ENCODE measurements around the gene ADAT3. TPM values are rescaled to one million over a fixed set of nuclear protein-coding genes. Genes with fewer than 3 reads are reported as not detected.

The ADAT3 gene
- total RNA-seq, 6 donors from 2014 or later = 6.1 to 25.1 (median 12.0) TPM

DNA sequence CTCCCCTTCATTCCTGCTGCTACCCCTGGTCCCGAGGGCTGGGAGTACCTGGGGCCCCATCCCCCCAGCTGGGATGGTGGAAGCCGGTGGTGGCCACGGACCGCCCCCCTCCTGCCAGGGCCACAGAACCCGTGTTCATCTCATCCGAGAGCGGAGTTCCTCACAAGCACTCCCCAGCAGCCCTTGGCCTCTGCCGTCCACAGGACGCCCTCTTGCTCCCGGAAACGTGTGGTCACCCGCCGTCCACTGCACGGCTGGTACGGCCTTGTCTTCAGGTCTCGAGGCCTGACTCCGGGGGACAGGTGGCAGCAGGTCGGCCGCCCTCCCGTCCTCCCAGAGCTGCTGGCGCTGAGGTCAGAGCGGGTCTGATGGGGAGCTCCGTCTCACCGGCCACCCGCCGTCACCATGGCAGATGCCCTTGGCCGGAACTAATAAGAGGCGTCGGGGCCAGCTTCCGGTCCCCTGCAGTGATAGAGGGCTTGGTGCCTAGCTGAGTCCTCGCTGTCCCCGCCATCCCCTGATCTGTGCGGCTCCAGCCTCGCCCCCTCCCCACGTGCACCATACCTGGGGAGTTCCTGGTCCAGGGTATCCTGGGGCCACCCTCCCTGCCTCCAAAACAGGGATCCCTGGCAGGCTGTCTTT is 19.2 kb downstream of the ADAT3 start:
- TF ChIP-seq EP300 (IDR thresholded peaks at IDR 0.05) (no peak), POLR2AphosphoS5 (IDR thresholded peaks at IDR 0.05) (no peak), POLR2A (IDR thresholded peaks at IDR 0.05) (no peak)
- TF ChIP-seq, protein P1, sequence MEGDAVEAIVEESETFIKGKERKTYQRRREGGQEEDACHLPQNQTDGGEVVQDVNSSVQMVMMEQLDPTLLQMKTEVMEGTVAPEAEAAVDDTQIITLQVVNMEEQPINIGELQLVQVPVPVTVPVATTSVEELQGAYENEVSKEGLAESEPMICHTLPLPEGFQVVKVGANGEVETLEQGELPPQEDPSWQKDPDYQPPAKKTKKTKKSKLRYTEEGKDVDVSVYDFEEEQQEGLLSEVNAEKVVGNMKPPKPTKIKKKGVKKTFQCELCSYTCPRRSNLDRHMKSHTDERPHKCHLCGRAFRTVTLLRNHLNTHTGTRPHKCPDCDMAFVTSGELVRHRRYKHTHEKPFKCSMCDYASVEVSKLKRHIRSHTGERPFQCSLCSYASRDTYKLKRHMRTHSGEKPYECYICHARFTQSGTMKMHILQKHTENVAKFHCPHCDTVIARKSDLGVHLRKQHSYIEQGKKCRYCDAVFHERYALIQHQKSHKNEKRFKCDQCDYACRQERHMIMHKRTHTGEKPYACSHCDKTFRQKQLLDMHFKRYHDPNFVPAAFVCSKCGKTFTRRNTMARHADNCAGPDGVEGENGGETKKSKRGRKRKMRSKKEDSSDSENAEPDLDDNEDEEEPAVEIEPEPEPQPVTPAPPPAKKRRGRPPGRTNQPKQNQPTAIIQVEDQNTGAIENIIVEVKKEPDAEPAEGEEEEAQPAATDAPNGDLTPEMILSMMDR (IDR thresholded peaks at IDR 0.05) = no peak
- Histone ChIP-seq H3K27me3 (no peaks in the 10 kb centered on the region), H3K36me3 (peaks cover 9 to 59% (median 46%) of the 10 kb centered on the region in 4 donors), H3K4me3 (no peak overlapping the region), H3K27ac (no peak overlapping the region), H3K4me1 (peaks cover 0 to 7% (median 6%) of the 10 kb centered on the region in 4 donors), H3K9me3 (no peaks in the 10 kb centered on the region)
- ATAC-seq (ENCODE audit: low FRiP score in 2 of 2) (no peak), DNase-seq (peak in 1 of 2 donors; percentile 70)
- WGBS, 2 donors = 96% methylated on average over 35 of the region's 35 CpGs; no CpG with 5 or more reads in 1 of the 2 donors

DNA sequence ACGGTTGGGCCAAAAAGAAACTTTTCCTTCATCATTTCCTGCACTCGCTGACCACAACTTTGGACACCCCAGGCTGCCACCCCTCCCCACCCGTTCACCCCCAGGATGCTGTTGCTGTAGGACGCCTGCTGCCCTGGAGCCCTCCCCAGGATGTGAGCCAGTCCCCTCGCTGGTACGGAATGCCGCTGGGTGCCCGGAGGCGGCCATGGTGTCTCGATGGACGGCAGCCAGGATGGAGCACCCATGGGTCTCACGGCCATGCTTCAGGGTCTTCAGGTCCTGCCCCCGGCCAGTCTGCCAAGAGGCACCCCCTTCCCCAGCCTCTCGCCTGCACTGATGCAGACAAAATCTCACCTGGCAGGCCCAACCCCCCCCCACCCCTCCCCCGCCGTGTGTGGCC is 20.3 kb downstream of the ADAT3 start:
- no peaks in the 10 kb centered on the region for H3K9me3 ChIP-seq
- no peak for TF ChIP-seq EP300 (IDR thresholded peaks at IDR 0.05)
- no peak for TF ChIP-seq POLR2A (IDR thresholded peaks at IDR 0.05)
- no peak for TF ChIP-seq POLR2AphosphoS5 (IDR thresholded peaks at IDR 0.05)
- TF ChIP-seq, protein P1 (IDR thresholded peaks at IDR 0.05) = no peak
- WGBS, 2 donors = 86% methylated on average over 9 to 16 of the region's 16 CpGs
- no peaks in the 10 kb centered on the region for H3K27me3 ChIP-seq
- DNase-seq (peak in 1 of 2 donors; percentile 71), ATAC-seq (ENCODE audit: low FRiP score in 2 of 2) (no peak)
- H3K27ac ChIP-seq = no peak overlapping the region
- peaks cover 5 to 48% (median 35%) of the 10 kb centered on the region in 4 donors for H3K36me3 ChIP-seq
- no peak overlapping the region for H3K4me3 ChIP-seq
- peaks cover 6 to 16% (median 14%) of the 10 kb centered on the region in 4 donors for H3K4me1 ChIP-seq

DNA sequence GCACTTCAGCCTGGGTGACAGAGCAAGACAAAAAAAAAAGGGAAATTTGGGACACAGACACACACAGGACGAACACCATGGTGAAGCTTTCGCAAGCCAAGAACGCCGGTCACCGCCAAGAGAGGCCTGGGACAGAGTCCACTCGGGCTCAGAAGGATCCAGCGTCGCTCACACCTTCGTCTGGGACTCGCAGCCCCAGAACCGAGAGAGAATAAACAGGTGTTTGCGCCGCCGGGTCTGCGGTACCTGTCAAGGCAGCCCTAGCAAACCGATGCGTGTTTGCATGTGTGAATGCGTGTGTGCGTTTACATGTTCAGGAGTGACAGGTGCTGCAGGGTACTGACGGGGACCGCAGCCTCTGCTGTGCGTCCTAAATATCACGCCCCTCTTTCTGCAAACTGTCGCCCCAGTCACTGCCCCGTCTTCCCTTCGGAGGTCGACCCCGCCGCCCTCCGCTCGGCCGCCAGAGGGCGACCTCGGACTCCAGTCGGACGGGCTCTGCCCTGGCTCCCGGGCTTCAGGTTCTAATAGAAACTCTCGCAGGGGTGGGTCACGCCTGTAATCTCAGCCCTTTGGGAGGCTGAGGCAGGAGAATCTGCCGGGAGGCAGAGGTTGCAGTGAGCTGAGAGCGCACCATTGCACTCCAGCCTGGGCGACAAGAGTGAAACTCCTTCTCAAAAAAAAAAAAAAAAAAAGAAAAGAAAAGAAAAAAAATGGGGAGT is 24.0 kb downstream of the ADAT3 start:
- H3K9me3 ChIP-seq = no peaks in the 10 kb centered on the region
- TF ChIP-seq, protein P1 (IDR thresholded peaks at IDR 0.05) = peak; percentile 78 to 94 (median 92)
- TF ChIP-seq EP300 (IDR thresholded peaks at IDR 0.05) = no peak
- no peak for TF ChIP-seq POLR2AphosphoS5 (IDR thresholded peaks at IDR 0.05)
- TF ChIP-seq POLR2A (IDR thresholded peaks at IDR 0.05) = no peak

DNA sequence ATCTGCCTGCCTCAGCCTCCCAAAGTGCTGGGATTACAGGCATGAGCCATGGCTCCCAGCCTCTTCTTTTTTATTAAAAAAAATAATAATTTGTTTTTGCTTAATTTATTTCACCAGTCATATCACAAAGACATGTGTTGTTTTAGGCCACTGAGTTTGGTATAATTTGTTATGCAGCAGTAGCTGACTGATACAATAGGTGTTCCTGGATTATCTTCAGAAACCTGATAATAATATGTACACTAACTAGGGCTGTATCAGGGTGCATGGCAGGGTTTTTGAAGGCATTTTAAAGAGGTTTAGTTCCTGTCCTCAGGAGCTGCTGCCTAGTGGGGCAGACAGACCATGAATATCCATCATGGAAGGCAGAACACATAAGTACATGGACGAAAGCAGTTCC is 26.2 kb downstream of the ADAT3 start:
- no peaks in the 10 kb centered on the region for H3K9me3 ChIP-seq
- H3K27ac ChIP-seq = no peak overlapping the region
- DNase-seq (no peak), ATAC-seq (ENCODE audit: low FRiP score in 2 of 2) (no peak)
- H3K27me3 ChIP-seq = no peaks in the 10 kb centered on the region
- no peak for TF ChIP-seq POLR2AphosphoS5 (IDR thresholded peaks at IDR 0.05)
- TF ChIP-seq EP300 (IDR thresholded peaks at IDR 0.05) = no peak
- TF ChIP-seq, protein P1 (IDR thresholded peaks at IDR 0.05) = no peak
- no peak for TF ChIP-seq POLR2A (IDR thresholded peaks at IDR 0.05)
- WGBS, 2 donors = 78 to 100% methylated on average over 1 of the region's 1 CpG
- H3K4me3 ChIP-seq = no peak overlapping the region
- peaks cover 6 to 16% (median 14%) of the 10 kb centered on the region in 4 donors for H3K4me1 ChIP-seq
- no peaks in the 10 kb centered on the region for H3K36me3 ChIP-seq

More for the DNA sequence above, 24.0 kb downstream of the ADAT3 start:
- peak overlapping the region in 3 of 4 donors; percentile 22 to 45 (median 40) for H3K4me3 ChIP-seq
- peak; percentile 89 to 97 for DNase-seq
- H3K36me3 ChIP-seq = peaks cover 3 to 18% (median 13%) of the 10 kb centered on the region in 4 donors
- H3K27ac ChIP-seq = no peak overlapping the region
- ATAC-seq (ENCODE audit: low FRiP score in 2 of 2) = peak; percentile 90 to 97
- WGBS, 2 donors = 9 to 11% methylated on average over 25 to 29 of the region's 42 CpGs
- H3K4me1 ChIP-seq = peaks cover 6 to 16% (median 14%) of the 10 kb centered on the region in 4 donors
- no peaks in the 10 kb centered on the region for H3K27me3 ChIP-seq
